OCI-LY7 (cell line): ENCODE measurements around the gene STK33. TPM values are rescaled to one million over a fixed set of nuclear protein-coding genes. Genes with fewer than 3 reads are reported as not detected.

Source experiments
- BruUV-seq: library from RNA; stranded (reverse); fragments of 400-500 nt; replicated peaks from 2 replicates; lab custom pipeline; 2021; lab: Mats Ljungman, UMichigan
- CTCF ChIA-PET: fragments of 300-600 bp; sonication (Branson Sonifier 250); formaldehyde crosslinking; loops from one replicate; lab custom pipeline; 2022; ENCODE audit warnings: antibody characterized with exemption; ENCODE audit not compliant: unreplicated experiment; lab: Charles Lee
- POLR2A ChIA-PET: fragments of 300-600 bp; sonication (Branson Sonifier 250); formaldehyde crosslinking; loops from one replicate; lab custom pipeline; 2022; ENCODE audit warnings: antibody characterized with exemption; lab: Charles Lee
- DNase-seq: peaks from one replicate; pipeline ENCODE4 v3.0.0-alpha.2; 2015; ENCODE audit warnings: low spot score
- H2AFZ ChIP-seq: fragments of 200-600 bp; sonication (generic), shearing (Covaris generic); 2 replicates; pipeline ENCODE4 v1.6.1; 2014; ENCODE audit warnings: mild to moderate bottlenecking, antibody characterized with exemption, low read length, moderate library complexity
- H3K27ac ChIP-seq: fragments of 200-600 bp; sonication (generic); 2 replicates; pipeline ENCODE4 v1.5.1; 2014; ENCODE audit warnings: mixed run types, low read depth, mild to moderate bottlenecking, moderate library complexity, low read length, inconsistent platforms; ENCODE audit not compliant: poor library complexity, severe bottlenecking
- H3K36me3 ChIP-seq: fragments of 200-600 bp; sonication (generic); 2 replicates; pipeline ENCODE4 v1.6.1; 2014; ENCODE audit warnings: mild to moderate bottlenecking, antibody characterized with exemption, low read length, moderate library complexity, mixed read lengths; ENCODE audit not compliant: insufficient read depth
- H3K4me1 ChIP-seq: fragments of 200-600 bp; sonication (generic); 2 replicates; pipeline ENCODE4 v1.5.1; 2014; ENCODE audit warnings: mild to moderate bottlenecking, low read length; ENCODE audit not compliant: insufficient read depth, poor library complexity, severe bottlenecking
- H3K4me2 ChIP-seq: fragments of 200-600 bp; sonication (generic); 2 replicates; pipeline ENCODE4 v1.6.1; 2014; ENCODE audit warnings: mild to moderate bottlenecking, low read length
- H3K4me3 ChIP-seq: fragments of 200-600 bp; sonication (generic); 2 replicates; pipeline ENCODE4 v1.5.1; 2014; ENCODE audit warnings: mild to moderate bottlenecking, low read depth, low read length; ENCODE audit not compliant: poor library complexity, severe bottlenecking
- H3K79me2 ChIP-seq: fragments of 200-600 bp; sonication (generic); 2 replicates; pipeline ENCODE4 v1.6.1; 2016; ENCODE audit warnings: low read depth, mild to moderate bottlenecking, low read length, moderate library complexity, mixed read lengths; ENCODE audit not compliant: insufficient read depth
- H3K9me2 ChIP-seq: fragments of 200-600 bp; sonication (generic); 2 replicates; pipeline ENCODE4 v1.6.1; 2016; ENCODE audit warnings: mild to moderate bottlenecking, low read length, mixed read lengths; ENCODE audit not compliant: insufficient read depth
- H3K9me3 ChIP-seq: fragments of 200-600 bp; sonication (generic); 2 replicates; pipeline ENCODE4 v1.6.1; 2014; ENCODE audit warnings: mild to moderate bottlenecking, mixed run types, low read length, mixed read lengths
- H4K20me1 ChIP-seq: fragments of 200-600 bp; sonication (generic); 2 replicates; pipeline ENCODE4 v1.6.1; 2014; ENCODE audit warnings: mild to moderate bottlenecking, antibody characterized with exemption, low read length, moderate library complexity, mixed read lengths; ENCODE audit not compliant: insufficient read depth
- CTCF ChIP-seq: fragments of 200-600 bp; sonication (generic); conservative IDR thresholded peaks from 2 replicates; pipeline ENCODE4 v1.5.1; 2014; ENCODE audit warnings: mild to moderate bottlenecking, antibody characterized with exemption, low read length, moderate library complexity, mixed read lengths
- EZH2phosphoT487 ChIP-seq: fragments of 200-600 bp; sonication (generic); IDR thresholded peaks from 2 replicates; pipeline ENCODE4 v1.6.1; 2018; ENCODE audit warnings: low read depth, borderline replicate concordance, mild to moderate bottlenecking, mixed run types, antibody characterized with exemption, low read length, moderate library complexity, mixed read lengths
- intact Hi-C: fragments of 100-400 bp; cut with micrococcal nuclease; formaldehyde crosslinking; loops from one replicate; pipeline ENCODE4 v1.10.0; 2022; ENCODE audit not compliant: unreplicated experiment
- total RNA-seq, 2 experiments: library from RNA; depleted of rRNA in 1 of 2; stranded (reverse); fragments of >200 nt in 1 of 2; shearing (Covaris generic) in 1 of 2; gene quantifications; 2 replicates each; pipeline ENCODE4 v1.2.3, GENCODE V29; 2014 to 2022

STK33 gene
- total RNA-seq, 2 experiments from 2014 or later = 0.73 TPM; not detected in 1

- Histone ChIP-seq H3K4me3 (no peak overlapping the region), H2AFZ (no peak overlapping the region), H3K9me3 (no peaks in the 10 kb centered on the region), H3K4me2 (no peak overlapping the region), H3K79me2 (no peaks in the 10 kb centered on the region), H3K9me2 (no peaks in the 10 kb centered on the region), H3K36me3 (no peaks in the 10 kb centered on the region), H3K4me1 (no peaks in the 10 kb centered on the region), H4K20me1 (no peaks in the 10 kb centered on the region), H3K27ac (no peak overlapping the region)
- ChIA-PET CTCF (no interaction called here), POLR2A (no interaction called here)
- intact Hi-C loops = no loop called here
- TF ChIP-seq EZH2phosphoT487 (no peak), CTCF (no peak)
- BruUV-seq = no TSS peak
- no peak for DNase-seq
Observed at GRCh38 chr11:8352876-8353505, 241.0 kb downstream of the STK33 start.

GRCh38 chr11:8352103-8352875, 241.7 kb downstream of the STK33 start:
- Histone ChIP-seq H3K4me3 (no peak overlapping the region), H3K9me2 (no peaks in the 10 kb centered on the region), H3K9me3 (no peaks in the 10 kb centered on the region), H3K27ac (no peak overlapping the region), H3K4me2 (no peak overlapping the region), H4K20me1 (no peaks in the 10 kb centered on the region), H3K79me2 (no peaks in the 10 kb centered on the region), H3K36me3 (no peaks in the 10 kb centered on the region), H2AFZ (no peak overlapping the region), H3K4me1 (no peaks in the 10 kb centered on the region)
- TF ChIP-seq CTCF = no peak
- no peak for TF ChIP-seq EZH2phosphoT487
- intact Hi-C loops = no loop called here
- no peak for DNase-seq
- POLR2A ChIA-PET = no interaction called here
- no TSS peak for BruUV-seq
- CTCF ChIA-PET = no interaction called here

GRCh38 chr11:8351223-8351622, 242.8 kb downstream of the STK33 start:
- BruUV-seq = no TSS peak
- intact Hi-C loops = no loop called here
- H3K9me3 ChIP-seq = no peaks in the 10 kb centered on the region
- H3K4me1 ChIP-seq = no peaks in the 10 kb centered on the region
- no peak for DNase-seq
- H3K4me3 ChIP-seq = no peak overlapping the region
- H3K79me2 ChIP-seq = no peaks in the 10 kb centered on the region
- no peak overlapping the region for H2AFZ ChIP-seq
- H4K20me1 ChIP-seq = no peaks in the 10 kb centered on the region
- ChIA-PET POLR2A (no interaction called here), CTCF (no interaction called here)
- H3K4me2 ChIP-seq = no peak overlapping the region
- H3K36me3 ChIP-seq = no peaks in the 10 kb centered on the region
- TF ChIP-seq CTCF = no peak
- no peaks in the 10 kb centered on the region for H3K9me2 ChIP-seq
- H3K27ac ChIP-seq = no peak overlapping the region
